Left ventricle myocardium superior (tissue), 1 donor: ENCODE results near the gene USP6. TPM values are rescaled to one million over a fixed set of nuclear protein-coding genes. Genes with fewer than 3 reads are reported as not detected.
"Not testable (repeated sequence)": the region's sequence is repeated elsewhere in the genome, so short reads cannot be mapped to it uniquely, and the experiment has no call there.

ENCODE experiments used
- ATAC-seq: fragments of 200-7000 bp; cut with Tn5 transposase; one replicate; pipeline ENCODE4 v1.9.1; 2020; ENCODE audit warnings: mild to moderate bottlenecking, moderate library complexity
- DNase-seq: peaks from one replicate; pipeline ENCODE4 v3.0.0-alpha.2; 2020
- intact Hi-C: fragments of 100-400 bp; cut with micrococcal nuclease; formaldehyde crosslinking; loops from one replicate; pipeline ENCODE4 v1.11.0; 2022
- long read RNA-seq: library from polyadenylated mRNA; unstranded; transcript quantifications from one replicate; pipeline ENCODE4 v2.0.0, GENCODE V29; 2021
- total RNA-seq: library from RNA; stranded (reverse); fragmentation: NEBNext Ultra II Directional; extraction: Animal tissue kit (Norgen Biotek cat#: 25700); gene quantifications from one replicate; pipeline ENCODE4 v1.2.1, GENCODE V29; 2021
- donor health status: DM: no; HTN: yes; CAD: no; lungs with severe emphysema.

USP6 gene
- total RNA-seq: 0.15 TPM
- long read RNA-seq: 0 reads

DNA sequence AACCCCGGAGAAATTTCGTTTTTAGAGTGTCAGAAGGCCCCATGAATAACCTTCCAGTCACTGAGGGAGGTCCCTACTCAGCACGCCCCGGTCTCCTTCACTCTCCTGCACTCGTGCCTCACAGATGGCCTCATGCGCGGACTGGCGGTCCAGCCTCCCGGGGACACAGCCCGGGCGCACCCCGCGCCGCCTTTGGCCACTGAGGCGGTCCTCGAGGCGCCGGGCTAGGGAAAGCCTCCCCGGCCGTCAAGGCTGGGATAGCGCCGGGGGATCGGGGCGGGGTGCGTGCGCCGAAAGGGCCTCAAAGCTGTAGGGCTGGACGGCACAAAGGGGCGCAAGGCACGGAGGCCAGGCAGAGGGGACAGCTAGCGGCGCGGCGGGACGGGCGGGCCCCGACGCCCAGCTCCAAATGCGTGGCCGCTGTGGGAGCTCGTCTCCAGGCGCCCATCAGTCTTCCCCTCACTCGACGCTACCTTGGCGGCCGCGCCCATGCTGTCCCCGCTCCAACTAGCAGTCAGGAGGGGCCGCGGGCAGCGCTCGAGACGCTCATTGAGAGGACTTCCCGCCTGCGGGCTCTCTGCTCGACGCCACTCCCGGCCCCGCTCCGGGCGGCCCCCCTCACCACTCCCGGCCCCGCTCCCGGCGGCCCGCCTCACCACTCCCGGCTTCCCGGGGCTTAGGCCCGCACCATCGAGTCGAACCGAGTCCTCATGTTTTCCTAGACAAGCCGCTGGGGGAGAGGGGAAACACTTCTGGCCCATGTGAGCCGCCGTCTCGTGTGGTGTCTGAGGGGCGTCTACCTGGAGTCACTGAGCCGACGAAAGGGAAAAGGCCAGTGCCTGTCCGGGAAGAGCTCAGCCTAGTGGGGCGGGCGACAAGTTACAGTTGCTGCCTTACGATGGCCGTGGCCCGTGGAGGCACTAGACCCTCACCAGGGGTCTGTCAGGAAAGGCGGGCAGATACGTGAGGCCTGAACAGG is at the start of gene USP6:
Gene USP6 (plus strand): TSS at position 360 of the 979 bp plus-strand sequence. CDS start 14,336 bp downstream, outside the sequence.
- peak; percentile 31 for DNase-seq
- intact Hi-C loops: no loop called here
- no peak for ATAC-seq

- ATAC-seq (no peak), DNase-seq (no peak)
- intact Hi-C loops: loop anchor here (10.0 kb wide), 1 partner anchor 163 kb away; the partner anchor contains the start of gene CHRNE
Measured at GRCh38 chr17:5068236-5068635, 47.6 kb upstream of the USP6 start.

GRCh38 chr17:5069724-5070123 is 46.1 kb upstream of the USP6 start:
- intact Hi-C loops: loop anchor here (10.0 kb wide), 1 partner anchor 165 kb away; the partner anchor contains the start of gene CHRNE
- no peak for DNase-seq
- no peak for ATAC-seq

GRCh38 chr17:5075472-5075871 is 40.4 kb upstream of the USP6 start:
- DNase-seq, intact Hi-C loops, ATAC-seq: not testable (repeated sequence)

DNA sequence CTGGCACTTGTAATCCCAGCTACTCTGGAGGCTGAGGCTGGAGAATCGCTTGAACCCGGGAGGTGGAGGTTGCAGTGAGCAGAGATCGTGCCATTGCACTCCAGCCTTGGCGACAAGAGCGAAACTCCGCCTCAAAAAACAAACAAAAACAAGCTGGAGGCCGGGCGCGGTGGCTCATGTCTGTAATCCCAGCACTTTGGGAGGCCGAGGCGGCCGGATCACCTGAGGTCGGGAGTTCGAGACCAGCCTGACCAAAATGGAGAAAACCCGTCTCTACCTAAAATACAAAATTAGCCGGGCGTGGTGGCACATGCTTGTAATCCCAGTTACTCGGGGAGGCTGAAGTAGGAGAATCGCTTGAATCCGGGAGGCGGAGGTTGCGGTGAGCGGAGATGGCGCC is 38.6 kb upstream of the USP6 start:
- ATAC-seq, intact Hi-C loops, DNase-seq: not testable (repeated sequence)

DNA sequence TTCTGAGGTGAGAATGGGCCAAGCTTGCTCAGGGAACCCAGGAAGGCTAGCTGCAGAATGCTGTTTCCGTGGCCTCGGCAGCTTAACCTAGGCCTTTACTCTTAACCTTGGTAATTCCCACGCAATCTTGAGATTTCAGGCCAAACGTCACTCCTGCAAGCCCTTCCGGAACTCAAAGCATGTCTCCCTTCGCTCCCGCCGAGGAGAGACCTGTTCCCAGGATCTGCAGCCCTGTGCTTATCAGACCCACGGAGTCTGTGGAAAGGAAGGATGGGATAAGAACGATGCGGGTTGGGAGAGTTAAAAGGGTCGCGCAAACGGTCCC is 38.1 kb upstream of the USP6 start:
- no peak for DNase-seq
- ATAC-seq: peak; percentile 32
- intact Hi-C loops: no loop called here

- intact Hi-C loops: no loop called here
- ATAC-seq (peak; percentile 97), DNase-seq (peak; percentile 92)
Measured at GRCh38 chr17:5078106-5079028, 37.5 kb upstream of the USP6 start, which contains the start of gene ZFP3. Gene ZFP3 (plus strand): TSS chr17:5078467. CDS start chr17:5091505, 13,038 bp downstream.

- ATAC-seq (no peak), DNase-seq (no peak)
- intact Hi-C loops: no loop called here
Measured at GRCh38 chr17:5080591-5080990, 35.2 kb upstream of the USP6 start.

DNA sequence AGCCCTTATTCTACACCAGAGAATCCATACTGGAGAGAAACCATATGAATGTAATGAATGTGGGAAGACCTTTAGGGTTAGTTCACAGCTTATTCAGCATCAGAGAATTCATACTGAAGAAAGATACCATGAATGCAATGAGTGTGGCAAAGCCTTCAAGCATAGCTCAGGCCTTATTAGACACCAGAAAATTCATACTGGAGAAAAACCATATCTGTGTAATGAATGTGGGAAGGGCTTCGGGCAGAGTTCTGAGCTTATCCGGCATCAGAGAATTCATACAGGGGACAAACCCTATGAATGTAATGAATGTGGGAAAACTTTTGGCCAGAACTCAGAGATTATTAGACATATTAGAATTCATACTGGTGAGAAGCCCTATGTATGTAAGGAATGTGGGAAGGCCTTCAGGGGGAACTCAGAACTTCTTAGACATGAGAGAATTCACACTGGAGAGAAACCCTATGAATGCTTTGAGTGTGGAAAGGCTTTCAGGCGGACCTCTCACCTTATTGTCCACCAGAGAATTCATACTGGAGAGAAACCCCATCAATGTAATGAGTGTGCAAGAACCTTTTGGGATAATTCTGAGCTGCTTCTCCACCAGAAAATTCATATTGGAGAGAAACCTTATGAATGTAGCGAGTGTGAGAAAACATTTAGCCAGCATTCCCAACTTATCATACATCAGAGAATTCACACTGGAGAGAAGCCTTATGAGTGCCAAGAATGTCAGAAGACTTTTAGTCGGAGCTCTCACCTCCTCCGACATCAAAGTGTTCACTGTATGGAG is 23.4 kb upstream of the USP6 start:
- intact Hi-C loops: no loop called here
- DNase-seq (no peak), ATAC-seq (no peak)

DNA sequence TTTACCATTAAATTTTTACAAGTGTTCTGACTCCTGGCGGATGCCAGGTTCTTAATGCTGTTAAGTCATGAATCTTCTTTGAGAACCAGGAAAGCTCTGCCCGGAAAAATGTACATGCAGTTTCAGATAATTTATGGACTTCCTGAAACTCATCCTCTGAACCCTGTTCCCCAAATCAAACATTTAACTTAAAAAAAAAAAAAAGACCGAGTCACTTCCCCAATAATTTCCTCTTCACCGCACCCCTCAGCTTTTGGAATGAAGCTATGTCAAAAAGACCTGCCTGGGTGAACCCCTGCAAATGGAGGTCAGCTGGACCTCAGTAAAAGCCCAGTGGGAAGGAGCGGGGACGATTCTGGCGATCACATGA is 19.1 kb upstream of the USP6 start:
- DNase-seq (no peak), ATAC-seq (no peak)
- intact Hi-C loops: no loop called here

DNA sequence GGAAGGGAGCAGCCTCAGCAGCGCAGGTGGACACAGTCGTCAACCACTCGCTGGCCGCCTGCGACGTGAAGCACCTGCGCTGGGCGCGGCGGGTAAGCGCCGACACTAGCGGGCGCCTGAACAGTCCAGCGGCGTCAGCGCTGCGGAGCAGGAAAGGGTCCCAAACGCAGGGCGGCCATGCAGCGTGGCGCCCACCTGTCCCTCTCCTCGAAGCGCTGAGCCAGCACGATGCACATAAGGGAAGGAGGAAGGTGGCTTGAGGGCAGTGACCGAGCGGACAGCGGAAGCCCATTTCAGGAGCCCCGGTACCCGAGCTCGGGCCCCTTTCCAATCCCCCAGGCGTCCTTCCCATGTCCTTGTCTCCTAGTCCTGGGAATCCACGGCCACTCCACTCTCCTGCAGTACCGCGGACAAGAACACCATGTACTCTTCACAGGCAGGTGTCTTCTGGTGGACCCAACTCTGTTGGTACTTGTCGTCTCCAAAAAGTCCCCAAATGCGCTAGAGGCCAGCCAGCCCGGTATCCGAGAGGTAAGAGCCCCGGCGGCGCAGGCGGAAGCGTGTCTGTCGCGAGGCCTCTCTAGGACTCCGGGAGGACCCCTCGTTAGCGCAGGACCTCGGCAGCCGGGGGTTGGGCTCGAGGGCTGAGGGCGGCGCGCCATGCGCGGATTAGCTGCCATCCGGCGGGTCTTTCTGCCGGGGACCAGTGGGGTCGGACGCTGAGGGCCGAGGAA is 18.6 kb upstream of the USP6 start:
- intact Hi-C loops: no loop called here
- ATAC-seq (peak; percentile 93), DNase-seq (peak; percentile 85)

- ATAC-seq (no peak), DNase-seq (no peak)
- intact Hi-C loops: no loop called here
Measured at GRCh38 chr17:5099271-5099670, 16.6 kb upstream of the USP6 start.

- intact Hi-C loops: no loop called here
- ATAC-seq (no peak), DNase-seq (no peak)
Measured at GRCh38 chr17:5100832-5101231, 15.0 kb upstream of the USP6 start.

- ATAC-seq (no peak), DNase-seq (no peak)
- intact Hi-C loops: no loop called here
Measured at GRCh38 chr17:5110816-5111215, 5.0 kb upstream of the USP6 start.

GRCh38 chr17:5111402-5112204 is 4.2 kb upstream of the USP6 start, which contains the start of gene ZNF232:
Gene ZNF232 (minus strand): TSS chr17:5111878. CDS start chr17:5111822, 56 bp downstream.
- DNase-seq: peak; percentile 97
- peak; percentile 97 for ATAC-seq
- intact Hi-C loops: no loop called here

- intact Hi-C loops: no loop called here
- DNase-seq (peak; percentile 6), ATAC-seq (no peak)
Measured at GRCh38 chr17:5118219-5118618, 2.4 kb downstream of the USP6 start.

DNA sequence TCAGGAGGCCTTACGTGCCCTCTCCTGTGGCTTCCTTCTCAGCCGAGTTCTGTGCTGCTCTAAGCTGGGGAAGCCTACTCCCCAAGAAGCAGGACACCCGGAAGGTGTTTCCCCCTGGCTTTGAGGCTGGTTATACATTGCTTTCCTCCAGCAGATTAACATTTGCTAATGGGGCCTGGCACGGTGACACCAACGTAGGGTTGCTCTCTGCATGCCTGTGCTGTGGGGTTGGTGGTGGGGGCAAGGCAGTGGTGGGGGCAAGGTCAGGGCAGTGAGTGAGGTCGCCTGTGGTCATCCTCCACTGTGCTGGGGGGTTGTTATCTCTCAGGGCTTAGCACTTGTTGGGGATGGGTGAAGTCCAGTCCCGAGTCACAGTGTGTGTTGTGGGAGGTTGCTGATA is 4.2 kb downstream of the USP6 start:
- intact Hi-C loops: no loop called here
- ATAC-seq (no peak), DNase-seq (no peak)
